Lower lobe of right lung (tissue), 2 donors: ENCODE results near the gene GPC3. TPM values are rescaled to one million over a fixed set of nuclear protein-coding genes. Genes with fewer than 3 reads are reported as not detected.

ENCODE experiments used
- ATAC-seq, 2 donors: fragments of 200-7000 bp; cut with Tn5 transposase; one replicate each; pipeline ENCODE4 v1.9.1; 2020 to 2022; ENCODE audit warnings: mild to moderate bottlenecking in 2 of 2, moderate library complexity in 2 of 2
- DNase-seq: peaks from one replicate; pipeline ENCODE4 v3.0.0-alpha.2; 2020
- H3K27ac ChIP-seq: fragments of 200-600 bp; one replicate; pipeline ENCODE4 v1.8.0; 2022
- H3K27me3 ChIP-seq: fragments of 200-600 bp; one replicate; pipeline ENCODE4 v1.8.0; 2022; ENCODE audit warnings: low read depth
- H3K36me3 ChIP-seq: fragments of 200-600 bp; one replicate; pipeline ENCODE4 v1.8.0; 2022; ENCODE audit warnings: mild to moderate bottlenecking
- H3K4me1 ChIP-seq: fragments of 200-600 bp; one replicate; pipeline ENCODE4 v1.8.0; 2022
- H3K4me3 ChIP-seq: fragments of 200-600 bp; one replicate; pipeline ENCODE4 v1.8.0; 2022; ENCODE audit warnings: mild to moderate bottlenecking
- H3K9me3 ChIP-seq: fragments of 200-600 bp; one replicate; pipeline ENCODE4 v1.8.0; 2022
- CTCF ChIP-seq: fragments of 200-600 bp; IDR thresholded peaks from one replicate; pipeline ENCODE4 v1.8.0; 2022; ENCODE audit warnings: antibody characterized with exemption, mild to moderate bottlenecking
- intact Hi-C: fragments of 100-400 bp; cut with DNase I; formaldehyde crosslinking; loops from one replicate; pipeline ENCODE4 v1.11.0; 2022
- total RNA-seq: library from RNA; stranded (reverse); fragmentation: NEBNext Ultra II Directional; extraction: Animal tissue kit (Norgen Biotek cat#: 25700); gene quantifications from one replicate; pipeline ENCODE4 v1.2.1, GENCODE V29; 2021
- donor health status: DM: no; HTN: yes; CAD: no; lungs with severe emphysema.

Gene GPC3
- total RNA-seq, 1 donor from 2014 or later, result 50.2 TPM

- Histone ChIP-seq H3K4me1 (no peaks in the 10 kb centered on the region), H3K27ac (no peak overlapping the region), H3K4me3 (no peak overlapping the region), H3K36me3 (no peaks in the 10 kb centered on the region), H3K9me3 (no peaks in the 10 kb centered on the region), H3K27me3 (no peaks in the 10 kb centered on the region)
- TF ChIP-seq CTCF, result no peak
- ATAC-seq, result no peak
- DNase-seq, result no peak
- intact Hi-C loops, result no loop called here
Measured at GRCh38 chrX:133947022-133947421, 38.4 kb downstream of the GPC3 start.

GRCh38 chrX:133943507-133943906, 41.9 kb downstream of the GPC3 start:
- no peaks in the 10 kb centered on the region for H3K36me3 ChIP-seq

GRCh38 chrX:133939655-133940302, 45.6 kb downstream of the GPC3 start:
- H3K9me3 ChIP-seq, result no peaks in the 10 kb centered on the region
- H3K36me3 ChIP-seq, result no peaks in the 10 kb centered on the region
- no peak for DNase-seq
- no peak for TF ChIP-seq CTCF
- intact Hi-C loops, result no loop called here
- H3K27me3 ChIP-seq, result no peaks in the 10 kb centered on the region
- no peak overlapping the region for H3K27ac ChIP-seq
- H3K4me3 ChIP-seq, result no peak overlapping the region
- no peak for ATAC-seq
- no peaks in the 10 kb centered on the region for H3K4me1 ChIP-seq

More at GRCh38 chrX:133943507-133943906, 41.9 kb downstream of the GPC3 start:
- intact Hi-C loops, result no loop called here
- no peaks in the 10 kb centered on the region for H3K9me3 ChIP-seq
- DNase-seq (no peak), ATAC-seq (no peak)
- no peak for TF ChIP-seq CTCF
- H3K27me3 ChIP-seq, result no peaks in the 10 kb centered on the region
- H3K4me1 ChIP-seq, result no peaks in the 10 kb centered on the region
- H3K27ac ChIP-seq, result no peak overlapping the region
- no peak overlapping the region for H3K4me3 ChIP-seq

- ATAC-seq (no peak), DNase-seq (no peak)
- no peaks in the 10 kb centered on the region for H3K9me3 ChIP-seq
- H3K27me3 ChIP-seq, result no peaks in the 10 kb centered on the region
- no peaks in the 10 kb centered on the region for H3K4me1 ChIP-seq
- H3K27ac ChIP-seq, result no peak overlapping the region
- H3K36me3 ChIP-seq, result no peaks in the 10 kb centered on the region
- H3K4me3 ChIP-seq, result no peak overlapping the region
- TF ChIP-seq CTCF, result no peak
- intact Hi-C loops, result no loop called here
Measured at GRCh38 chrX:133938530-133938929, 46.9 kb downstream of the GPC3 start.

- intact Hi-C loops, result no loop called here
- Histone ChIP-seq H3K27ac (no peak overlapping the region), H3K4me3 (no peak overlapping the region), H3K4me1 (no peaks in the 10 kb centered on the region), H3K27me3 (no peaks in the 10 kb centered on the region), H3K9me3 (no peaks in the 10 kb centered on the region), H3K36me3 (no peaks in the 10 kb centered on the region)
- no peak for ATAC-seq
- no peak for DNase-seq
- no peak for TF ChIP-seq CTCF
Measured at GRCh38 chrX:133937022-133937421, 48.4 kb downstream of the GPC3 start.
